ENCODE results near the gene SHISA9. TPM values are rescaled to one million over a fixed set of nuclear protein-coding genes. Genes with fewer than 3 reads are reported as not detected.

The SHISA9 gene
- total and polyA plus RNA-seq, 4 donors = under 0.01 to 0.46 (median 0.07) TPM

DNA sequence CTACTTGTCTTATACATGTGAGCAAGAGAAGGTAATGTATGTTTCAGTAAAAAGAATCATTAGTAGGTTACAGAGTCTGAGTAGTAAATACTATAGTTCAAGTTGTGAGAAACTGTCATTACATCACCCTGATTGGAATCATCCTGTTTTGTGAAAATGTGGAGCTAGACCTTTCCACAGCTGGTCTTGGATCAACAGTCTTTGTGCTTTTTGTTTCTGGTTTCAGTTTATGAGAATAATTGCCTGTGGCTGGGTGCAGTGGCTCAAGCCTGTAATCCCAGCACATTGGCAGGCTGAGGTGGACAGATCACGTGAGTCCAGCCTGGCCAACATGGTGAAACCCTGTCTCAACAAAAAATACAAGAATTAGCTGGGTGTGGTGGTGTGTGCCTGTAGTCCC, 19.7 kb upstream of the SHISA9 start:
- DNase-seq (no peak), ATAC-seq (ENCODE audit: insufficient read depth, low FRiP score) (no peak)
- Histone ChIP-seq H3K36me3 (ENCODE audit: control insufficient read depth in 4 of 4, insufficient read depth in 4 of 4, low read length in 4 of 4) (no peaks in the 10 kb centered on the region), H3K9me3 (ENCODE audit: control insufficient read depth in 4 of 4, insufficient read depth in 3 of 4, low read length in 3 of 4) (no peaks in the 10 kb centered on the region), H3K4me1 (ENCODE audit: control insufficient read depth in 5 of 5, insufficient read depth in 5 of 5, low read length in 5 of 5) (no peaks in the 10 kb centered on the region), H3K9ac (ENCODE audit: insufficient read depth in 1 of 2, low read length in 2 of 2) (no peak overlapping the region), H3K4me3 (no peak overlapping the region), H3K27me3 (ENCODE audit: control insufficient read depth in 3 of 3, insufficient read depth in 3 of 3, low read length in 2 of 3) (no peaks in the 10 kb centered on the region), H3K27ac (ENCODE audit: low read depth in 1 of 2, low read length in 1 of 2) (no peak overlapping the region)
- WGBS, 2 donors = 68 to 77% methylated on average over 1 of the region's 1 CpG
- TF ChIP-seq, protein P1, sequence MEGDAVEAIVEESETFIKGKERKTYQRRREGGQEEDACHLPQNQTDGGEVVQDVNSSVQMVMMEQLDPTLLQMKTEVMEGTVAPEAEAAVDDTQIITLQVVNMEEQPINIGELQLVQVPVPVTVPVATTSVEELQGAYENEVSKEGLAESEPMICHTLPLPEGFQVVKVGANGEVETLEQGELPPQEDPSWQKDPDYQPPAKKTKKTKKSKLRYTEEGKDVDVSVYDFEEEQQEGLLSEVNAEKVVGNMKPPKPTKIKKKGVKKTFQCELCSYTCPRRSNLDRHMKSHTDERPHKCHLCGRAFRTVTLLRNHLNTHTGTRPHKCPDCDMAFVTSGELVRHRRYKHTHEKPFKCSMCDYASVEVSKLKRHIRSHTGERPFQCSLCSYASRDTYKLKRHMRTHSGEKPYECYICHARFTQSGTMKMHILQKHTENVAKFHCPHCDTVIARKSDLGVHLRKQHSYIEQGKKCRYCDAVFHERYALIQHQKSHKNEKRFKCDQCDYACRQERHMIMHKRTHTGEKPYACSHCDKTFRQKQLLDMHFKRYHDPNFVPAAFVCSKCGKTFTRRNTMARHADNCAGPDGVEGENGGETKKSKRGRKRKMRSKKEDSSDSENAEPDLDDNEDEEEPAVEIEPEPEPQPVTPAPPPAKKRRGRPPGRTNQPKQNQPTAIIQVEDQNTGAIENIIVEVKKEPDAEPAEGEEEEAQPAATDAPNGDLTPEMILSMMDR (IDR thresholded peaks at IDR 0.05; ENCODE audit: control extremely low read depth, extremely low read depth) = no peak

DNA sequence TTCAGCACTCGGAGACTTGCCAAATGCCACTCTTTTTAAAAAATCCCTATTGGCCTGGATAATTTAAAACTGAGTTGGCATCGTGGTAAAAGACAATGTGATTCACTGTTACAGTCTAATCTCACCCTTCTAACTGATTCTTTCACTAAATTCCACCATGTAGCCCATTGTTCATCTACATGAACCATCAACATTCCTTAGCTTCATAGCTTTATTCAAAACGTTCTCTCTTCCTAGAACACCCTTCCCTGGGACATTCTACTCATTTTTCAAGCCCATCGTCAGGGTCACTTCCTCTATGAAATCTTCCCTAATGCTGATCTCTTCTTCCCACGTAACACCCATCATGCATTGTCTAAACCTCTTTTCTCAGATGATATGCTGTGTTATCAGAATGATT, 15.7 kb upstream of the SHISA9 start:
- Histone ChIP-seq H3K9ac (ENCODE audit: insufficient read depth in 1 of 2, low read length in 2 of 2) (no peak overlapping the region), H3K4me3 (no peak overlapping the region), H3K9me3 (ENCODE audit: control insufficient read depth in 4 of 4, insufficient read depth in 3 of 4, low read length in 3 of 4) (no peaks in the 10 kb centered on the region), H3K27ac (ENCODE audit: low read depth in 1 of 2, low read length in 1 of 2) (no peak overlapping the region), H3K4me1 (ENCODE audit: control insufficient read depth in 5 of 5, insufficient read depth in 5 of 5, low read length in 5 of 5) (no peaks in the 10 kb centered on the region), H3K36me3 (ENCODE audit: control insufficient read depth in 4 of 4, insufficient read depth in 4 of 4, low read length in 4 of 4) (no peaks in the 10 kb centered on the region), H3K27me3 (ENCODE audit: control insufficient read depth in 3 of 3, insufficient read depth in 3 of 3, low read length in 2 of 3) (no peaks in the 10 kb centered on the region)
- no peak for ATAC-seq (ENCODE audit: insufficient read depth, low FRiP score)
- 64 to 76% methylated on average over 5 of the region's 5 CpGs for WGBS, 2 donors
- TF ChIP-seq, protein P1 (IDR thresholded peaks at IDR 0.05; ENCODE audit: control extremely low read depth, extremely low read depth) = no peak
- DNase-seq = no peak

DNA sequence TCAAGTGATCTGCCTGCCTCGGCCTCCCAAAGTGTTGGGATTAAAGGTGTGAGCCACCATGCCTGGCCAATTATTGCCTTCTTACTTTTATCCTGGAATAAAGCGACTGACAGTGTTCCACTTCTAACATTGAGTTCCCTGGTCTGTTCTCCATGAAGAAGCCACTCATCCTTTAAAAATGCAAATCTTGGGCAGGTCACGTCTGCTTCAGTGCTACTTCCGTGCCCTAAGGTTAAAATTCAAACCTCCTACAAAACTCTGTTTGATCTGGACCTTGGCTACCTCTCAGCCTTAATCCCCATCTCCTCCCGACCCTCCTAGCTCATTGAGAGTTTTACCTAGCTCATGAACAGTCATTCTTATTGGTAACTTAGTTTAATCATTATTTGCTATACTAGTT, 9.6 kb upstream of the SHISA9 start:
- DNase-seq (no peak), ATAC-seq (ENCODE audit: insufficient read depth, low FRiP score) (no peak)
- WGBS, 2 donors = 73 to 84% methylated on average over 5 of the region's 5 CpGs
- H3K9ac ChIP-seq (ENCODE audit: insufficient read depth in 1 of 2, low read length in 2 of 2) = no peak overlapping the region
- H3K4me3 ChIP-seq = no peak overlapping the region
- H3K4me1 ChIP-seq (ENCODE audit: control insufficient read depth in 5 of 5, insufficient read depth in 5 of 5, low read length in 5 of 5) = no peaks in the 10 kb centered on the region
- H3K27ac ChIP-seq (ENCODE audit: low read depth in 1 of 2, low read length in 1 of 2) = no peak overlapping the region
- H3K36me3 ChIP-seq (ENCODE audit: control insufficient read depth in 4 of 4, insufficient read depth in 4 of 4, low read length in 4 of 4) = no peaks in the 10 kb centered on the region
- H3K27me3 ChIP-seq (ENCODE audit: control insufficient read depth in 3 of 3, insufficient read depth in 3 of 3, low read length in 2 of 3) = peaks cover 0 to 5% (median 0%) of the 10 kb centered on the region in 3 donors
- TF ChIP-seq, protein P1 (IDR thresholded peaks at IDR 0.05; ENCODE audit: control extremely low read depth, extremely low read depth) = no peak
- no peaks in the 10 kb centered on the region for H3K9me3 ChIP-seq (ENCODE audit: control insufficient read depth in 4 of 4, insufficient read depth in 3 of 4, low read length in 3 of 4)

DNA sequence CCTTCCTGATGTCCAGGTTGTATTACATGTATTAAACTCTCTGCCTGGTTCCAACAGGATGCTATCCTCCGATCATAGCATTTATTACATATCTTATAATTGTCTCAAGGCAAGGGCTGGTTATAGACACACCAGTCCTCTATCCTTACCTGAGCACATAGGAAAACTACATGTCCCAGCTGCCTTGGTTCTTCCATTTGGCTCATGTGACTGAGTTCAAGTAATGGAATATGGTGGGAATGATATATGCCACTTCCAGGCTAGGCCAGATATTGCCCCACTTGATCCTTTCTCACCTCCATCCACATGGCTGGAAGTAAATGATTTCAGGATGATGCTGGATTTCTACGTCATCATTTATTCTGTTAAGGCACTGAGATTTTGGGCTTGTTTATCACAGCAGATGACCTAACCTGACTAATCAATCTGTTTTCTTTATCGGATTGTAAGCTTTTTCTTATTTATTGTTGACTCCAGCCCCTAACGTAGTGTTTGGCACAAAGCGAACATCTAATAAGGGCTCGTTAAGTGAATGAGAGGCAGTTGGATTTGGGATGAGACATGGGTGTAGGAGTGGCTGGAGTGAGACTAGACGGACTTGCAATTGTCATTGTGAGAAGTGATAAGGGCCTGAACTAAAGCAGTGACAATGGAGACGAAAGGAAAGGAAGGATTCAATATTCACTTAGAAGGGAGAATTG, 8.2 kb upstream of the SHISA9 start:
- Histone ChIP-seq H3K36me3 (ENCODE audit: control insufficient read depth in 4 of 4, insufficient read depth in 4 of 4, low read length in 4 of 4) (no peaks in the 10 kb centered on the region), H3K27me3 (ENCODE audit: control insufficient read depth in 3 of 3, insufficient read depth in 3 of 3, low read length in 2 of 3) (peaks cover 0 to 5% (median 4%) of the 10 kb centered on the region in 3 donors), H3K27ac (ENCODE audit: low read depth in 1 of 2, low read length in 1 of 2) (no peak overlapping the region), H3K4me3 (no peak overlapping the region), H3K9ac (ENCODE audit: insufficient read depth in 1 of 2, low read length in 2 of 2) (no peak overlapping the region), H3K4me1 (ENCODE audit: control insufficient read depth in 5 of 5, insufficient read depth in 5 of 5, low read length in 5 of 5) (no peaks in the 10 kb centered on the region), H3K9me3 (ENCODE audit: control insufficient read depth in 4 of 4, insufficient read depth in 3 of 4, low read length in 3 of 4) (no peaks in the 10 kb centered on the region)
- ATAC-seq (ENCODE audit: insufficient read depth, low FRiP score) (no peak), DNase-seq (no peak)
- 78 to 92% methylated on average over 8 of the region's 8 CpGs for WGBS, 2 donors
- TF ChIP-seq, protein P1 (IDR thresholded peaks at IDR 0.05; ENCODE audit: control extremely low read depth, extremely low read depth) = no peak
